Erythroblast (primary cell): ENCODE measurements around the gene ZBTB38.

ENCODE experiments used
- GATA1 ChIP-seq: IDR thresholded peaks from 2 replicates; pipeline ENCODE4 v1.6.1; 2011; ENCODE audit warnings: low read depth, mild to moderate bottlenecking, control low read depth, low read length, moderate library complexity
- POLR2A ChIP-seq: IDR thresholded peaks from 2 replicates; pipeline ENCODE4 v1.6.1; 2011; ENCODE audit warnings: mild to moderate bottlenecking, low read length

- TF ChIP-seq POLR2A = no peak
- TF ChIP-seq GATA1 = no peak
Observed at GRCh38 chr3:141337523-141337854, 30.8 kb upstream of the ZBTB38 start.
